NK-92 (cell line): ENCODE data around the gene DCDC2C.

Source experiments
- DNase-seq: peaks from one replicate; lab custom pipeline; 2025; ENCODE audit not compliant: unreplicated experiment; lab: John Stamatoyannopoulos, UW

The DCDC2C gene

DNA sequence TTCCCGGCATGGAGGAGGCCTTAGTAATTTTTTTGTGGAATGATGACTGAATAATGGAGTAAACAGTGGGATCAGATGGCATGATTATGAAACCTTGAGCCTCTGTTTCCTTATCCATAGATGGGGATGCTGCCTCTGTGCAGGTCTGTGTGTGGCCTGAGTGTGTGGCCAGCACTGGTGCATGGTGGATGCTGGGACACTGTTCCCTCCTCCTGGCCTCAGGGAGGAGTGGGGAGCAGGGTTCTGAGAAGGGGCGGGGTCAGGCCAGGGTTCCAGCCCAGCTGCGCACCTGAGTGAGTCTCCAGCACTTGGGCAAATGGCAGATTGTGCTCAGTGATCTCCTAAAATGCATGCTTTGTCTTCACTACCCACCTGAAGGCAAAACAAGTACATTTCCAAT is 66.4 kb downstream of the DCDC2C start:
- no peak for DNase-seq

DNA sequence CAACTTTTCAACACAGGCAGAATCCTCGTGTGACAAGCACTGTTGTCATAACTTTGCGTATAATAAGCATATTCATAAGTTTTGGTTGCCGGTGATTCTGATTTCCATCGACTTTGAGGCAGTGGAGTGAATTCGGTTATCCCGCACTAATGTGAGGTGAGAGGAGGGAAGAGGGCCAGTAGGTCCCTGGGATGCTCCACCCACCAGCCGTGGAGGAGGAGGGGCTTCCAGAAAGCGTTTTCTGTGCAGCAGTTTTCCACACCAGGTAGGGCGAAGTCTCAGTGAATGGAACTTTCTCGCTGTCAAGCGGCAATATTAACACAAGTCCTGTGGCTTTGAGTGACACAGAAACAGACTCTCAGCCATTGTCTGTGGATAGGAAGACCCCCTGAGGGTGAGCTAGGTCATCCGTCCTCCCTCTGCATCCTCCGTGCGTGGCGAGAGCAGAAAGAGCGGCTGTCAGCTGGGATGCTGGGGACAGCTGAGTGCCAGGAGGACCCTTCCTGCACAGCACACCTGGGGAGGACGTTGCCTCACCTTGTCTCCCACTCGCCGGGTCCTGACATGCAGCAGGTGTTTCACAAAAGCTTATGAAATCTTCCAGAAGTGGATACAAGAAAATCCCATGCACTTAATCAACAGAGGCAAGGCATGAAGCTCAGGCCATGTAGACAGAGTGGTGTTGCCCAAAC is 67.5 kb downstream of the DCDC2C start:
- no peak for DNase-seq

DNA sequence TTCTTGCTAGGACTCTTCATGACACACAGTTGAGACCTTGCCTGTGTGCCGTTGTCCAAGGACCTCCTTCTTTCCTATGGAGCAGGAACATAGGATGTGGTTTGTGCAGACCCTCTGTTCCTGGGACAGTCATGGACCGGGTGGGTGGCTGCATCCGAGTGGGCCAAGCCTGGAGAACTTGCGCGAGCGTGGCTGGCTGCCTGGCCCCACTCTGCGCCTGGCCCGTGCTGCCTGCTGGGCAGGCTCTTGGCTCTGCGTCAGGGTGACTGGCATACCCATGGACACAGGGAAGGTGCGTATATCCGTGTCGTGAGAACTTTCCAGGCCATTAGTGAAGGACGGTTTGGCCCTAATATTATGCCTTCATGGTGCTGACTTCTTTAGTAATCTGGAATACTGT is 68.2 kb downstream of the DCDC2C start:
- no peak for DNase-seq

DNA sequence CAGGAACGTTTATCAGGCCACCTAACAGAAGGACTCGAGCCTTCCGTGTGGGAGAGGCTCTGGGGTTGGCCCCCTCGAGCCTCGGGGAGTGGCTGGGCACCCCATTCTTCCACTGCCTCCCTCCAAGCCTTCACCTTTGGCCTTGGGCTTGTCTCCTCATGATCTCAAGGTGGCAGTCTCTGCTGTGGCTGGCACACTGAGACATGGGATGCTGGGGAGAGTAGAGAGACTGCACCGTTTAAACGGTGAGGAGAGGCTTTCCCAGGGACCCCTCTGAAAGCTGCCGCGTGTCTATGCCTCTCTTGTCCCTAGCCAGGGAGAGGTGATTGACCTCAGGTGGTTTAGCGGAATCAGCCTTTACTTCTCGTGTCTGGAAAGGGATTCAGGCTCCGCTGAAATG is 71.0 kb downstream of the DCDC2C start:
- no peak for DNase-seq

DNA sequence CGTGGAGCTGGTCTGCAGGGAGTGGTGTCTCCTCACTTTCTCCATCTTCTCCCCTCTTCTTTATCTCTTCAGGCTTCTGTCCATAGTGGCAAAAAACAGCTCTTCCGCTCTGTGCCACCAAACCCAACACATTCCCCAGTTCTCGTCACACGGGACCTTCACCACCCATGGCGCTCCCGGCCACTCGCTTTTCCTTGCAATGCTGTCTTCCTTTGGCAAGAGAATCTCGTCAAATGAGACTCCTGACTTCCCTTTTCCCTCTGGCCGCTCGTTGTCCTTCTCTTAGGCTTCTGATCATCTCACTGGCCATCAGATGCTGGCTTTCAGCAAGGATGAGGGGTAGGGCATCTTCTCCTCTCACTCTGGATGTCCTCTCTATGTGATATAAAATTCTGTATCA is 72.9 kb downstream of the DCDC2C start:
- no peak for DNase-seq

DNA sequence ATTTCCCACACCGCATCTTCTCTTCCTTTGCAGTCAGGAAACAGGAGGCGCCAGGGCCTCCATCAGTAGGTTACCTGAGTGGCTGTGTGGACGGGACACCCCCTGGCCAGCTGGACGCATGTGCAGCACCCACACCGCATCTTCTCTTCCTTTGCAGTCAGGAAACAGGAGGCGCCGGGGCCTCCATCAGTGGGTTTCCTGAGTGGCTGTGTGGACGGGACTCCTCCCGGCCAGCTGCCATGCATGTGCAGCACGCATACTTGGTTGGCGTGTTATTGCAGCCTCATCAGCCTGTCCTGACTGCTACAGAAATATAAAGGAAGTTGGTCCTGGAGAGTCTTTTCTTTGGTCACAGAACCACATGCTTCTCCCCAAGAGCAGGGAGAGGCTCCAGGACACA is 74.6 kb downstream of the DCDC2C start:
- no peak for DNase-seq

DNA sequence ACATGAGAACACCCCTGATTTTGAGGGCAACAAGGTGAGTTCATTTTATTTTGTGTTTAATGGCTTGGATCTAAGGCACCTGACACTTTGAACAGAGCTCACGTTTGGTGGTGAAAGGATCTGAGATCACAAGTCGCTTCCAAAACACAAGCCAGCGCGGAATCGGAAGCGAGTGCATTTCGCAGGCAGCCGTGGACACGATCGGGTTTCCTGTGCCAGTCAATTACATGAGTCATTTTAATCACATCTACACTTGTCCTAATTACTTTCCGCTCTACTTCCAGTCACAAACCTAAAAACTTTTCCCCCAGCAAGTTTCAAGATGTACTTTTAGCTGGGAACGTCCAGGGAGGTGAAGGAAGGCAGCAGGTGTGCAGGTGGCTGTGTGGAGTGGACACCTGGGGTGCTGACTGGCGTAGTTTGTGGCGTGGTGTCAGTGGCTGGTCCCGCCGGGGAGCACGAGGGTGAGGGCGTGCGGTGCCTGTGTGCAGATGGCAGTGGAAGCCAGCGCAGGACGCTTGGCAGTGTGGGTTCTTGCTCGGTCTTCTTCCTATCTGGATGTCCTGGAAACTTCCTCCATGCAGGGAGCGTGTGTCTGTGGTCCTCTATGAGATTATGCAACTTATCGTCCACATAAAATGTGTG is 75.6 kb downstream of the DCDC2C start:
- DNase-seq, result no peak

DNA sequence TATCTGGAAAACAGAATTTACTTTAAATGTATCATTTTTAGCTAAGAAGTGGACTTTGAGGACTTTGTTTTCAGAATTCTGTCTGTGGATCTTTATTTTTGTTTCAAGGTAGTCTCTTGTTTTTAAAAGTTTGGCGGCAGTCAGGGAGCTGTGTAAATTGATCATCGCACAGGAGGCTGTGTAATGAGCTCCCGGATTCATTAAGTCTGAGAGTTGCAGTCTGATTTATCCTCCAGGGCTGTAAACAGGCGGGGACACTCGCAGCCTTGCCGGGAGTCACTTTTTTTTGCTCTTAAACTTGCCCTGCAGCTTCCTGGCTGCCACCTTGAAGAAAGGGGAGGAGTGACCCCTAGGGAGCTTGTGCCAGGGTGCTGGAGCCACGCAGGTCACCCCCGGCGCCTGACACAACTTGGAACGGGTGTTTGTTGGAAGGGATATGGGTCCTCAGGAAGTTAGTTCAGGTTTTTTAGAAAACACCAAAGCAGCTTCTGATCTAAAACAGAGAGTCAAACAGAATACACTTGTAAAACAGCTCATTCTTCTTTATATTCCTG is 76.2 kb downstream of the DCDC2C start:
- DNase-seq, result no peak

DNA sequence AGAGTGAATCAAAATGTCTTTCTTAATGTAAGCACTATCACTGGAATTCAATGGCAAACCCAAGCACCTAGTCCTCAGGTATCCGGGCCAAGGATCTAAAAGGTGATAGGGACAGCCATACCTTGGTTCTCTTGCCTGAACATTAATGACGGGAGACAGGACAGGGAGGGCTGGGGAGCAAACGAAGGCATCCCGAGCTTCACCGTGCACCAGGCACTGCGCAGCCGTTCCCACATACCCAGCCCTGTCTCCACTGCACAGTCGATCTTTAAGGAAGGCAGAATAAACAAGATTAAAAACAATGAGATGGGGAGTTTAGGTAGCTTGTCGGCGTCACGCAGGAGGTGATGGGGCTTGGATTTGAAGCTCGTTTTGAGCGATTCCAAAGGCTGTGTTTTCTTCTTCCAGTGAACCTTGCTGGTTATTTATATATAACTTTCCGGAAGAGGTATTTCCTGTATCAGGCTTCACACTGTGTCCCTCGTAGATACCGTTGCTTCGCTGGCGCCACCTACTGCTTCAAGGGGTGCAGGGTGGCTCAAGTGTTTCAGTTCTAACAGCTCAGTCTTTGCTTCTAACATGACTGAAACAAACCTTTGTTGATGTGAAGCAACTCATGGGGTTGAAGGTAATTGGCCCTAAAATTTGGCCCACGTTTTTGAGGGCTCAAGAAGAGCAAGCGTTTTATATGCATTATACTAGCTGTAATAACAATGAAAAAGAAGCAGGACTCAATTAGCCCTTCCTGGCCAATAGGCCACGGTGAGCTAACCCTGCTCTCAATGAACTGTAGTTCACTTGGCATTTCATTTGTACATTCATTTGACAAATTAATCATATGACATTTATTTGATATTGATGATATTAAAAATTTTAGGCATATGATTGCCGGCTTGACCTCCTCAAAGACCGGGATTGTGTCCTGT is 77.4 kb downstream of the DCDC2C start:
- no peak for DNase-seq

DNA sequence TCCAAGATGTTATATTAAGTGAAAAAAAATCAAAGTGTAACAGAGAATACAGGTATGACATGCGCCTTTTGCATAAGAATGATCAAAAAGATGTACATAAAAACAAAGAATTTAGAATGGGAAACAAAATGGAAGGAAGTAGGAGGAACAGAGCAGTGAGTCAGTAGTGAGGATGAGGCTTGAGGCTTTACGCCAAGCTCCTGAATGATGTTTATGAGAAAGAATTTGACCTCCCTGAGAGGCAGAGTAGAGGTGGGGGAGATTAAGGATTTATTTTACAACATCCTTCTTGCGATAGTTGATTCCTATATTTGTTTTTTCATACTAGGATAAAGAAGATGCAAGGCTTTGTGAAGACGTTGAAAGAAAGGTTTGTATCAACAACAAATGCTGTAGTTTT is 81.4 kb downstream of the DCDC2C start:
- no peak for DNase-seq

DNA sequence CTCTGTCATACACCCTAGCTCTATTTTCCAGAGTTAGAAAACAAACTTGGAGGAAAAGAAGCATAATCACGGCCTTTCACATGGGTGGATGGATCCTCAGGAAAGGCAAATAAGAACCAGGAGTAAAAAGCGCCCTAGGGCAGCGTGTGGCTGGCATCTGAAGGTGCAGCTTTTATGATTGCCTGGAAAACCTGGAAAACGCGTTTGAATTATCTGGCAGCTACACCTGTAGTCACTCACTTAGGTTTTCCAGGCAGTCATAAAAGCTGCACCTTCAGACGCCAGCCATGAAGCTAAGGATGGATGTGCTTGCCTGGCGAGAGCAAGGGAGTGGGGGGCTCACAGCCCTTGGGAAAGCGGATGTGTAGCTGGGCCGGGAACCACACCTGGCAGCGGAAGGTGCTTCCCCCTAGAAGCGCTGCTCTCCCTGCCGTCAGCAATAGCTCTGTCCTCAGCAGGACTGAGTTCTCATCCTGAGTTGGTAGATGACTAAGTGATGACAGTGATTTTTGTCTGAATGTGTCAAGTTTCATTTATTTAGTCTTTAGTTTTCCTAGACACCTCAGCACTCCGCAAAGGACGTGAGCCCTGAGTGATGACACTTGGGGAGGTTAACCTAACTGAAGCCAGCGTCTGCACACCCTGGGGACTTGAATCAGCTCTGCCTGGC is 82.0 kb downstream of the DCDC2C start:
- no peak for DNase-seq

DNA sequence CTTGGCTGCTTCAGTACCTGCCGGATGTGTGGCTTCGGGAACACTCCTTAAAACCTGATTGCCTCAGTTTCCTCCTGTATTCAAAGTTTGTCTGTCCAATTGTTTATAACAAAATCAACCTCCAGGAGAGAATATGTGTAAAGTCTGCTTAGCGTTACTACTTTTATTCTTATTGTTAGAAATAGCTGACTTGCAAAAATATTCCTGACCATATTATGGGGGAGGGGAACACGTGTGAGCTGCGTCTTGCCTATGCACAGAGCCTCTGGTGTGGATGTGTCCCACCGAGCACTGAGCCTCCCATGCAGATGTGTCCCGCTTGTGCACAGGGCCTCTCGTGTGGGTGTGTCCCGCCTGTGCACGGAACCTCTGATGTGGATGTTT is 82.5 kb downstream of the DCDC2C start:
- no peak for DNase-seq

DNA sequence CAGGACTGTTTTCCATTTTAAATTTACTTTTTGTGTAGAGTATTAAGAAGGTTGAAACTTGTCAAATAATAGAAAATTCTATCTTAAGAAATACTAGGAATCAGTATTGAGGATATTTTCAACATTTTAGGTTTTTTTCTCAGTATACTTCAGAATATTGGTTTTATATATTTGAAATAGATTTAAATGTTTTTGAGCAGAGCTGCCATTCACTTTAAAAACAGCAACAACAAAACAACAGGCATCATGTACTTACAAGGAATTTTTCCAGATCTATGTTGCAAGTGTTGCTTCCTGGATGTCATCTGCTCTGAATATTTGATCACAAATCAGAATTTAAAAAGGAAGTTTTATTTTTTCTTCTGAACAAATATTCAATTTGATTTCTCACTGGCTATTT is 84.4 kb downstream of the DCDC2C start:
- DNase-seq, result no peak

DNA sequence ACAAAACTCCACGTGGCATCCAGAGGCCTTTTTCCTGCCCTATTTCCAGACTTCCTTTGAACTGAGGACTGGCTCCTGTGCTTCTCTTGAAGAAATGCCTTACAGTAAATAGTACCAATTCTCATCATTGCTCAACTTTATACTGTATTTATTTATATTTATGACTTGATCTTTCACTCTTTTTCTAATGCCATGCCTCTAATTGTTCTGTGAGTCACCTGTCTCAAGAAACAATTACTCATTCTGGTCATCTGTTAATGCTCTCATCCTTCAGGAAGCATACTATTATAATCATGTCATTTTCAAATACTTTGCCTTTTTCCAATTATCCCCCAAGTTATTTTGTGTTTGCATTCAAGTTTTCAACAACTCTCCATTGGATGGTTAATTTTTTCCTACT is 85.9 kb downstream of the DCDC2C start:
- DNase-seq, result no peak

DNA sequence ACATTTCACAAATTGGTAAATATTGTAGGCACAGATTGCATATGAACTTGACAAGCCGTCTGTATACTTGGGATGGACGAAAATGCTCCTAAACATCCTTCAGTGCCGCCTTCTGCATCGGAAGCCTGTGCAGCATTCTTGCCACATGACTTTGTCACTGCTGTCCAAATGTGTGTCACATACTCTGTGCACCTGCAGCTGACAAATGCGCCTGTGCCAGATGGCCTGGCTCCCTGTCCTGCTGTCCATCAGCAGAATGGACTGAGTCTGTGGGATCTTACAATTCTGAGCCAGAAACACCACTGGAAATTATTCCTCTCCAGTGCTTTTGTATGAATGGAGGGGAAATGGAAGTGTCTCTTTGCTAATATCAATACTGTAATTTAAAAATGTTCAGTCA is 89.9 kb downstream of the DCDC2C start:
- no peak for DNase-seq

DNA sequence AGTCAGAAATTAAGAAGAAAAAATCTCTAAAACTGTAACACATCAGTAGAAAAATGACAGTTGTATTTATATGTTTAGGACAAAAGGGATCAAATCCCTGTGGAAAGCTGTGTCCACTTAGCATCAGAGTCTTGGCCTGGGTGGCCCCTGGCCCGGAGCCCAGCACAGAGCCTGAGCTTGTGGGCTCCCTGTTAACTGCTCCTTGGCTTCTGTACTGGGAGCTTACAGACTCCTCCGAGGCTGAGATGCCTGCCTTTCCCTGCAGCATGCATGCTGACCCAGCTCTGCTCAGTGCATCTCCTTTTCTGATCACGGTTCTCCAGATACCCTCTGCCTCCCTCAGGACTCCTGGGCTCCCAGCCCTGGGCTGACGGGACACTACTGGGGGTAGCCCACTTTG is 98.1 kb downstream of the DCDC2C start:
- DNase-seq, result no peak

DNA sequence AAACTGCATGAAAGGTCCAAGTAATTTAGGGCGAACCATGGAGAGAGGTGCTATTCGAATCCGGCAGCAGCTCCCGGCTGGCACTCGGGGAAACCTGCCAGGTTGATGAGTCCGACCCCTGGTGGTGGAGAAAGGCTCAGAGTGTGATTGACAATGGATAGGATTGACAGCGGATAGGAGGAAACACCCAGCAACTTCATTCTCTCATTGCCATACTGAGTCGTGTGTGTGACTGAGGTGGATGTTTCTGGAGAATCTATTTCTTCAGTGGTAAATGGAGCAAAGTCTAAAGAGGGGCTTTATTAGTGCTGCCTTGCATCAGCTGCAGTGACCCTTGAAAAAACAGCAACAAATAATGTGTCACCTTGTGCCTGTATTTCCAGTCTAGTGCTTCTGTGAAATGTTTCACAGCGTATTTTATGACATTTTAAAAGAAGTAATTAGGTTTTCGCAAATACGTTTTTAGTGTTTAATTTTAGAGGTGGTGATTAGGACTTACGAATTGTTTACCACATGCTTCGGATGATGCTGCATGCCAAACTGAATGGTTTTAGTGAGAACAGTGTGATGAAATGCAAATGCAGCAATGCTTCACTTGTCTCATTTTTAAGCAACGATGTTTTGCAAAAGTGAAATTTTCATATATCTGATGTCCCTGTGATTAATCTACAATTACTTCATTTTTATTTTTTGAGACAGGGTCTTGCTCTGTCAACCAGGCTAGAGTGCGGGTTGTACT is 102.0 kb downstream of the DCDC2C start:
- DNase-seq, result no peak

DNA sequence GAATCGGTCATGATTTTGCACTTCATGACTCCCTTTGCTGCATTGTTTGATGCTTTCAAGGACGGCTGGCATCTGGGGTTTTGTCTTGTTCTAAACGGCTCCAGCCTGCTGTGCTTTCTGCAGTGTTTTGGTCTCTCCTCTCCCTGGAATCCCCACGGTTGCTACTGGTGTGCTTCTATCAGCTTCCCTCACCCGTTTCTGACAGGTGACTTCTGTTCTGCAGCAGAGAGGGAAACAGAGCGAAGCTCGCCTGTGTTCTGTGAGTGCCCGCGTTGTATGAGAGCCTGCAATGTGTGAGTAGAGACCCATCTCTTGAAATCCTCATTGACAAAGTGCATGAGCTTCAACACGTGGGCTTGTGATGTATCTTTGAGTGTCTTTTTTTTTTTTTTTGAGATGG is 102.8 kb downstream of the DCDC2C start:
- DNase-seq, result no peak

DNA sequence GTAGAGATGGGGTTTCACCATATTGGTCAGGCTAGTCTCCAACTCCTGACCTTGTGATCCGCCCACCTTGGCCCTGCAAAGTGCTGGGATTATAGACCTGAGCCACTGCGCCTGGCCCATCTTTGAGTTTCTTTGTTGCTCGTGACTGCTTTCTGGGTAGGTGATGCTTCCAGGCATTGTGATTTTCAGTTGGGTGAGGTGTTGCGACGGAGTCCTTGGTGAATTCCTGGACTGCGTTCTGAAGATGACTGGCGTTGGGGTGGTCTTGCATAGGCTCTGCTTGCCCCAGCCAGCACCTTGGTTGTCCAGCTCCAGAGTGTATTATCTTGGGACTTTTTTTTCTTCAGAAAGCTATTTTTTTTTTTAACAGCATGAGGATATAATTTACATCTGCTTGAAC is 103.4 kb downstream of the DCDC2C start:
- DNase-seq, result no peak

DNA sequence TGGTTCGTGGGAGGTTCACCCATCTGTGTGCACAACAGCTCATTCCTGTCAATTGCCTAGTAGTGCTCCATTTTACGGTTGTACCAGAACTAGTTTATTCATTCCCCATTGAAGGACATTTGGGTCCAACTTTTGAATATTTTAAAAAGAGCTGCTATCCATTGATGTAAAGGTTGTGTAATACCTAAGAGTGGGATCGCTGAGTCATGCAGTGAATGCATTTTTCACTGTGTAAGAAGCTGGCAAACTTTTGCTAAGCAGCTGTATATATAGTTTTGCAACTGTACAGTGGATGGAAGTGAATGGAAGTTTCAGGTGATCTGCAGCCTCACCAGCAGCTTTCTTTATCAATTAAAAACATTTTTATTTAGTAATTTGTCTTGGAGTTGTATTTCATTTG is 104.5 kb downstream of the DCDC2C start:
- no peak for DNase-seq
